Endothelial cell of umbilical vein (primary cell): Measurements from ENCODE around the gene RYR2. TPM values are rescaled to one million over a fixed set of nuclear protein-coding genes. Genes with fewer than 3 reads are reported as not detected.

Source experiments
- BruUV-seq: library from RNA; stranded (reverse); fragments of 400-500 nt; replicated peaks from 2 replicates; lab custom pipeline; 2021; lab: Mats Ljungman, UMichigan
- CTCF ChIA-PET: fragments of 300-600, 350-600 bp; sonication (Branson Sonifier 250); formaldehyde crosslinking; loops from one replicate; lab custom pipeline; 2021; ENCODE audit warnings: antibody characterized with exemption, inconsistent platforms; lab: Charles Lee
- POLR2A ChIA-PET: fragments of 300-600, 350-600 bp; sonication (Branson Sonifier 250); formaldehyde crosslinking; loops from one replicate; lab custom pipeline; 2021; ENCODE audit warnings: antibody characterized with exemption, inconsistent platforms; lab: Charles Lee
- DNase-seq: peaks from one replicate; pipeline ENCODE4 v3.0.0-alpha.2; 2011; ENCODE audit warnings: low read depth, low spot score
- FAIRE-seq: peaks from 2 replicates; lab custom pipeline; 2011; peaks lifted over from hg19 to GRCh38; lab: Jason Lieb, UNC
- H2AFZ ChIP-seq: 2 replicates; pipeline ENCODE4 v1.6.0; 2012; ENCODE audit warnings: low read depth, low read length, control low read depth, inconsistent platforms
- H3K27ac ChIP-seq: 2 replicates; pipeline ENCODE4 v1.5.1; 2011; ENCODE audit warnings: low read depth, mild to moderate bottlenecking, control low read depth, low read length, moderate library complexity; ENCODE audit not compliant: insufficient read depth
- H3K27me3 ChIP-seq, 2 experiments: 2 replicates each; pipeline versions ENCODE4 v1.6.0 to v1.6.1; 2011; ENCODE audit warnings: low read length in 2 of 2, mixed read lengths in 1 of 2; ENCODE audit not compliant: control insufficient read depth in 2 of 2, insufficient read depth in 2 of 2
- H3K36me3 ChIP-seq, 2 experiments: 2 replicates in 1 of 2; 3 replicates in 1 of 2; pipeline ENCODE4 v1.5.1; 2011; ENCODE audit warnings: low read length in 2 of 2, mild to moderate bottlenecking in 1 of 2, moderate library complexity in 1 of 2; ENCODE audit not compliant: control insufficient read depth in 2 of 2, insufficient read depth in 2 of 2; ENCODE audit errors: extremely low read depth in 1 of 2
- H3K4me1 ChIP-seq: 3 replicates; pipeline ENCODE4 v1.5.1; 2011; ENCODE audit warnings: mild to moderate bottlenecking, low read length; ENCODE audit not compliant: control insufficient read depth, insufficient read depth; ENCODE audit errors: extremely low read depth
- H3K4me2 ChIP-seq: 2 replicates; pipeline ENCODE4 v1.6.1; 2011; ENCODE audit warnings: low read length, control low read depth, mixed read lengths; ENCODE audit not compliant: insufficient read depth
- H3K4me3 ChIP-seq, 3 experiments: fragments of 200-600 bp in 1 of 3; sonication (generic), shearing (Covaris generic) in 1 of 3; replicated peaks in 1 of 3; 2 replicates each; pipeline ENCODE4 v1.5.1; 2011 to 2016; ENCODE audit warnings: control low read depth in 3 of 3, low read length in 3 of 3, mild to moderate bottlenecking in 2 of 3, inconsistent platforms in 1 of 3, low read depth in 1 of 3, moderate library complexity in 1 of 3; ENCODE audit not compliant: insufficient read depth in 1 of 3
- H3K79me2 ChIP-seq: 2 replicates; pipeline ENCODE4 v1.6.0; 2012; ENCODE audit warnings: low read length, inconsistent platforms; ENCODE audit not compliant: control insufficient read depth, insufficient read depth
- H3K9ac ChIP-seq: replicated peaks from 2 replicates; pipeline ENCODE3; 2011; ENCODE audit warnings: low read length, control low read depth; ENCODE audit not compliant: insufficient read depth; ENCODE audit errors: extremely low read depth
- H3K9me1 ChIP-seq: replicated peaks from 3 replicates; pipeline ENCODE4 v1.6.0; 2011; ENCODE audit warnings: mild to moderate bottlenecking, low read length; ENCODE audit not compliant: control insufficient read depth, insufficient read depth; ENCODE audit errors: extremely low read depth
- H3K9me3 ChIP-seq: replicated peaks from 2 replicates; pipeline ENCODE4 v1.5.1; 2012; ENCODE audit warnings: low read length, inconsistent platforms; ENCODE audit not compliant: control insufficient read depth, insufficient read depth
- H4K20me1 ChIP-seq: replicated peaks from 2 replicates; pipeline ENCODE3; 2011; ENCODE audit warnings: mild to moderate bottlenecking, low read length; ENCODE audit not compliant: control insufficient read depth, insufficient read depth; ENCODE audit errors: extremely low read depth
- EZH2 ChIP-seq: IDR thresholded peaks from 2 replicates; pipeline ENCODE4 v1.6.1; 2012; ENCODE audit warnings: borderline replicate concordance, low read depth, mild to moderate bottlenecking, moderate library complexity, low read length, inconsistent platforms; ENCODE audit not compliant: severe bottlenecking
- FOS ChIP-seq: IDR thresholded peaks from 2 replicates; pipeline ENCODE4 v1.6.1; 2011; ENCODE audit warnings: mild to moderate bottlenecking, low read length, moderate library complexity, borderline replicate concordance; ENCODE audit not compliant: insufficient read depth
- GATA2 ChIP-seq: IDR thresholded peaks from 2 replicates; pipeline ENCODE4 v1.7.0; 2011; ENCODE audit warnings: low read depth, mild to moderate bottlenecking, moderate library complexity, mixed read lengths, low read length; ENCODE audit not compliant: insufficient read length, insufficient read depth
- JUN ChIP-seq: IDR thresholded peaks from 2 replicates; pipeline ENCODE4 v1.6.1; 2011; ENCODE audit warnings: borderline replicate concordance, low read depth; ENCODE audit not compliant: insufficient read length, insufficient read depth
- MYC ChIP-seq: IDR thresholded peaks from one replicate; pipeline ENCODE4 v1.6.1; 2011; ENCODE audit warnings: mild to moderate bottlenecking, low read depth, low read length
- POLR2A ChIP-seq: IDR thresholded peaks from 2 replicates; pipeline ENCODE4 v1.6.1; 2012; ENCODE audit warnings: low read depth, mild to moderate bottlenecking, control low read depth, low read length
- POLR2AphosphoS5 ChIP-seq: IDR thresholded peaks from 2 replicates; pipeline ENCODE4 v1.6.1; 2012; ENCODE audit warnings: low read depth, mild to moderate bottlenecking, control low read depth, low read length, moderate library complexity; ENCODE audit not compliant: insufficient read depth
- dilution Hi-C: fragments of 300-500 bp; cut with MboI; formaldehyde crosslinking; loops from one replicate; pipeline ENCODE4 v1.15.0; 2019; ENCODE audit warnings: low sequenced_read_pairs; ENCODE audit not compliant: extremely low pct_ligation_motif_present
- intact Hi-C: fragments of 100-400 bp; cut with micrococcal nuclease; formaldehyde crosslinking; loops from one replicate; pipeline ENCODE4 v1.10.0; 2022
- polyA plus RNA-seq, 4 experiments: library from polyadenylated mRNA; depleted of rRNA in 3 of 4; stranded (reverse) in 3 of 4; unstranded in 1 of 4; fragments of >200 nt; gene quantifications; 2 replicates each; pipeline versions ENCODE4 v1.2.1 to v1.2.3, GENCODE V29; 2011 to 2012; ENCODE audit warnings: missing spikeins in 1 of 4
- total RNA-seq: library from RNA; stranded (reverse); gene quantifications from 2 replicates; pipeline ENCODE4 v1.2.3, GENCODE V29; 2021
- TF ChIP-seq, protein P1 (sequence below), 2 donors: IDR thresholded peaks; 1 replicate in 1 of 2; 2 replicates in 1 of 2; pipeline ENCODE4 v1.5.1; 2011; ENCODE audit warnings: low read length in 2 of 2, mild to moderate bottlenecking in 2 of 2, moderate library complexity in 2 of 2, control low read depth in 1 of 2, inconsistent platforms in 1 of 2, low read depth in 1 of 2; ENCODE audit not compliant: insufficient read depth in 1 of 2; ENCODE audit errors: extremely low read depth in 1 of 2
- TF ChIP-seq, protein P2 (sequence below): IDR thresholded peaks from 2 replicates; pipeline ENCODE4 v1.6.1; 2011; ENCODE audit not compliant: insufficient read depth, insufficient read length

RYR2 gene
- total and polyA plus RNA-seq, 2 donors (not counting 3 experiments of a cell fraction or from before 2014, with no cell fraction given) = not detected

DNA sequence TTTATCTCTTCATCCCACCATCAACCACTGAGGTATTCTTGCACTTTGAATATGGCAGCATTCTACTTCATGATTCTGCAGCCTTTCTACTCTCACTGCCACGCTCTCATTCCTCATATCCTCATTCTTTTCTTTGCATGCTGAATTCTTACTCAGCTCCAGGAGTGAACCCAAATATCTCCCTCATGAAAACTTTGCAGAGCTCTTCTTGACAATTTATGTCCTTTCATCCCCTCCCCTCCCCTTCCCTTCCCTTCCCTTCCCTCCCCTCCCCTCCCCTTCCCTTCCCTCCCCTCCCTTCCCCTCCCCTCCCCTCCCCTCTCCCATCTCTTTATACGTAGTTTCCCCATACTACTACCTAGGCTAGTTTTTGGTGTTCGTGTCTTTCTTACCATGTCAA is 363.9 kb downstream of the RYR2 start:
- no peak overlapping the region for H3K9ac ChIP-seq
- no peaks in the 10 kb centered on the region for H3K79me2 ChIP-seq
- TF ChIP-seq POLR2A (no peak), GATA2 (no peak), MYC (no peak), FOS (no peak), EZH2 (no peak), JUN (no peak), POLR2AphosphoS5 (no peak)
- TF ChIP-seq, protein P1, sequence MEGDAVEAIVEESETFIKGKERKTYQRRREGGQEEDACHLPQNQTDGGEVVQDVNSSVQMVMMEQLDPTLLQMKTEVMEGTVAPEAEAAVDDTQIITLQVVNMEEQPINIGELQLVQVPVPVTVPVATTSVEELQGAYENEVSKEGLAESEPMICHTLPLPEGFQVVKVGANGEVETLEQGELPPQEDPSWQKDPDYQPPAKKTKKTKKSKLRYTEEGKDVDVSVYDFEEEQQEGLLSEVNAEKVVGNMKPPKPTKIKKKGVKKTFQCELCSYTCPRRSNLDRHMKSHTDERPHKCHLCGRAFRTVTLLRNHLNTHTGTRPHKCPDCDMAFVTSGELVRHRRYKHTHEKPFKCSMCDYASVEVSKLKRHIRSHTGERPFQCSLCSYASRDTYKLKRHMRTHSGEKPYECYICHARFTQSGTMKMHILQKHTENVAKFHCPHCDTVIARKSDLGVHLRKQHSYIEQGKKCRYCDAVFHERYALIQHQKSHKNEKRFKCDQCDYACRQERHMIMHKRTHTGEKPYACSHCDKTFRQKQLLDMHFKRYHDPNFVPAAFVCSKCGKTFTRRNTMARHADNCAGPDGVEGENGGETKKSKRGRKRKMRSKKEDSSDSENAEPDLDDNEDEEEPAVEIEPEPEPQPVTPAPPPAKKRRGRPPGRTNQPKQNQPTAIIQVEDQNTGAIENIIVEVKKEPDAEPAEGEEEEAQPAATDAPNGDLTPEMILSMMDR (IDR thresholded peaks at IDR 0.05; ENCODE audit: extremely low read depth in 1 of 2, insufficient read depth in 1 of 2, low read depth in 1 of 2, low read length in 2 of 2) = no peak
- TF ChIP-seq, protein P2, sequence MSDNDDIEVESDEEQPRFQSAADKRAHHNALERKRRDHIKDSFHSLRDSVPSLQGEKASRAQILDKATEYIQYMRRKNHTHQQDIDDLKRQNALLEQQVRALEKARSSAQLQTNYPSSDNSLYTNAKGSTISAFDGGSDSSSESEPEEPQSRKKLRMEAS = no peak
- no peaks in the 10 kb centered on the region for H3K36me3 ChIP-seq
- DNase-seq (no peak), FAIRE-seq (no peak)
- H4K20me1 ChIP-seq = no peaks in the 10 kb centered on the region
- POLR2A ChIA-PET = no interaction called here
- intact Hi-C loops = no loop called here
- H2AFZ ChIP-seq = no peak overlapping the region
- no peaks in the 10 kb centered on the region for H3K9me3 ChIP-seq
- CTCF ChIA-PET = no interaction called here
- no TSS peak for BruUV-seq
- H3K9me1 ChIP-seq = no peaks in the 10 kb centered on the region
- no peak overlapping the region for H3K4me3 ChIP-seq
- H3K27ac ChIP-seq = no peak overlapping the region
- dilution Hi-C loops = no loop called here
- no peaks in the 10 kb centered on the region for H3K27me3 ChIP-seq
- H3K4me1 ChIP-seq = no peaks in the 10 kb centered on the region
- H3K4me2 ChIP-seq = no peak overlapping the region
